Activated T-helper 17 cell treated with anti-CD3 and anti-CD28 coated beads, Interleukin-2, amount 50 U/mL, for 72 hours (primary cell): ENCODE data around the gene MKNK1. TPM values are rescaled to one million over a fixed set of nuclear protein-coding genes. Genes with fewer than 3 reads are reported as not detected.

Experiments used
- ATAC-seq: fragments of 150-1000 bp; cut with Tn5 transposase; replicated peaks from 2 replicates; pipeline ENCODE4 v1.10.0; 2021; ENCODE audit warnings: mild to moderate bottlenecking, moderate library complexity
- H3K27ac Mint-ChIP-seq: one replicate; pipeline ENCODE4 v1.8.0; 2022; ENCODE audit warnings: mixed read lengths
- H3K27me3 Mint-ChIP-seq: one replicate; pipeline ENCODE4 v1.8.0; 2022; ENCODE audit warnings: mixed read lengths
- H3K36me3 Mint-ChIP-seq: one replicate; pipeline ENCODE4 v1.8.0; 2022; ENCODE audit warnings: low read depth, mild to moderate bottlenecking, mixed read lengths
- H3K4me1 Mint-ChIP-seq: one replicate; pipeline ENCODE4 v1.8.0; 2022; ENCODE audit warnings: mixed read lengths
- H3K4me3 Mint-ChIP-seq: one replicate; pipeline ENCODE4 v1.8.0; 2022; ENCODE audit warnings: mild to moderate bottlenecking, mixed read lengths
- H3K9me3 Mint-ChIP-seq: one replicate; pipeline ENCODE4 v1.8.0; 2022; ENCODE audit warnings: mixed read lengths
- total RNA-seq, 2 donors: library from RNA; stranded (reverse); gene quantifications; one replicate each; pipeline ENCODE4 v1.2.3, GENCODE V29; 2022

The MKNK1 gene
- total RNA-seq, 2 donors from 2014 or later: 59.2 to 83.7 TPM

- H3K4me3 Mint-ChIP-seq: peak overlapping the region; percentile 93
- no peaks in the 10 kb centered on the region for H3K9me3 Mint-ChIP-seq
- H3K4me1 Mint-ChIP-seq: peaks cover 17% of the 10 kb centered on the region
- H3K27me3 Mint-ChIP-seq: no peaks in the 10 kb centered on the region
- H3K36me3 Mint-ChIP-seq: peaks cover 29% of the 10 kb centered on the region
- peak overlapping the region; percentile 92 for H3K27ac Mint-ChIP-seq
- ATAC-seq: no peak
These were observed 10.5 kb upstream of the MKNK1 start for GRCh38 chr1:46614604-46614984.

- Mint-ChIP-seq H3K4me1 (peaks cover 17% of the 10 kb centered on the region), H3K27me3 (no peaks in the 10 kb centered on the region), H3K36me3 (peaks cover 36% of the 10 kb centered on the region), H3K9me3 (no peaks in the 10 kb centered on the region), H3K27ac (peak overlapping the region; percentile 92), H3K4me3 (peak overlapping the region; percentile 93)
- ATAC-seq: peak; percentile 49
These were observed 9.9 kb upstream of the MKNK1 start for GRCh38 chr1:46613661-46614603.

GRCh38 chr1:46612937-46613660 lies 9.0 kb upstream of the MKNK1 start:
- Mint-ChIP-seq H3K9me3 (no peaks in the 10 kb centered on the region), H3K36me3 (peaks cover 44% of the 10 kb centered on the region), H3K27me3 (no peaks in the 10 kb centered on the region), H3K27ac (peak overlapping the region; percentile 33), H3K4me1 (peaks cover 17% of the 10 kb centered on the region), H3K4me3 (peak overlapping the region; percentile 93)
- ATAC-seq: no peak

- ATAC-seq: no peak
These were observed 7.7 kb upstream of the MKNK1 start for GRCh38 chr1:46611691-46612221.

GRCh38 chr1:46607345-46608130 lies 3.5 kb upstream of the MKNK1 start:
- no peak for ATAC-seq
- Mint-ChIP-seq H3K4me1 (peaks cover 21% of the 10 kb centered on the region), H3K36me3 (peaks cover 46% of the 10 kb centered on the region), H3K9me3 (no peaks in the 10 kb centered on the region), H3K27me3 (no peaks in the 10 kb centered on the region), H3K27ac (no peak overlapping the region), H3K4me3 (no peak overlapping the region)

More at GRCh38 chr1:46611691-46612221, 7.7 kb upstream of the MKNK1 start:
- Mint-ChIP-seq H3K27ac (peak overlapping the region; percentile 78), H3K27me3 (no peaks in the 10 kb centered on the region), H3K9me3 (no peaks in the 10 kb centered on the region), H3K36me3 (peaks cover 52% of the 10 kb centered on the region), H3K4me1 (peaks cover 17% of the 10 kb centered on the region), H3K4me3 (no peak overlapping the region)

GRCh38 chr1:46606255-46606965 lies 2.3 kb upstream of the MKNK1 start:
- Mint-ChIP-seq H3K36me3 (peaks cover 41% of the 10 kb centered on the region), H3K27ac (peak overlapping the region; percentile 7)

GRCh38 chr1:46605232-46605631 lies 1.2 kb upstream of the MKNK1 start:
- peak overlapping the region; percentile 89 for H3K4me3 Mint-ChIP-seq
- no peaks in the 10 kb centered on the region for H3K27me3 Mint-ChIP-seq
- H3K36me3 Mint-ChIP-seq: peaks cover 33% of the 10 kb centered on the region
- peak overlapping the region; percentile 71 for H3K27ac Mint-ChIP-seq
- peaks cover 29% of the 10 kb centered on the region for H3K4me1 Mint-ChIP-seq
- H3K9me3 Mint-ChIP-seq: no peaks in the 10 kb centered on the region
- no peak for ATAC-seq

More at GRCh38 chr1:46606255-46606965, 2.3 kb upstream of the MKNK1 start:
- Mint-ChIP-seq H3K27me3 (no peaks in the 10 kb centered on the region), H3K9me3 (no peaks in the 10 kb centered on the region), H3K4me1 (peaks cover 24% of the 10 kb centered on the region), H3K4me3 (peak overlapping the region; percentile 89)
- no peak for ATAC-seq

GRCh38 chr1:46603481-46603857 lies 599 bp downstream of the MKNK1 start:
- H3K36me3 Mint-ChIP-seq: peaks cover 17% of the 10 kb centered on the region
- H3K27me3 Mint-ChIP-seq: no peaks in the 10 kb centered on the region
- no peaks in the 10 kb centered on the region for H3K9me3 Mint-ChIP-seq
- H3K4me1 Mint-ChIP-seq: peaks cover 38% of the 10 kb centered on the region
- H3K27ac Mint-ChIP-seq: peak overlapping the region; percentile 71
- H3K4me3 Mint-ChIP-seq: peak overlapping the region; percentile 89
- ATAC-seq: no peak

GRCh38 chr1:46601257-46602007 lies 2.6 kb downstream of the MKNK1 start:
- no peak for ATAC-seq
- peak overlapping the region; percentile 3 for H3K27ac Mint-ChIP-seq
- H3K27me3 Mint-ChIP-seq: no peaks in the 10 kb centered on the region

GRCh38 chr1:46599059-46599970 lies 4.8 kb downstream of the MKNK1 start:
- Mint-ChIP-seq H3K36me3 (peaks cover 20% of the 10 kb centered on the region), H3K27ac (peak overlapping the region; percentile 48), H3K27me3 (no peaks in the 10 kb centered on the region), H3K4me3 (peak overlapping the region; percentile 5), H3K9me3 (no peaks in the 10 kb centered on the region), H3K4me1 (peaks cover 53% of the 10 kb centered on the region)
- no peak for ATAC-seq

More at GRCh38 chr1:46601257-46602007, 2.6 kb downstream of the MKNK1 start:
- H3K9me3 Mint-ChIP-seq: no peaks in the 10 kb centered on the region
- peaks cover 46% of the 10 kb centered on the region for H3K4me1 Mint-ChIP-seq
- peak overlapping the region; percentile 20 for H3K4me3 Mint-ChIP-seq
- H3K36me3 Mint-ChIP-seq: peaks cover 19% of the 10 kb centered on the region

- Mint-ChIP-seq H3K9me3 (no peaks in the 10 kb centered on the region), H3K36me3 (peaks cover 44% of the 10 kb centered on the region), H3K4me3 (no peak overlapping the region), H3K27ac (peak overlapping the region; percentile 36), H3K4me1 (peaks cover 60% of the 10 kb centered on the region), H3K27me3 (no peaks in the 10 kb centered on the region)
- ATAC-seq: no peak
These were observed 7.2 kb downstream of the MKNK1 start for GRCh38 chr1:46596846-46597245.

GRCh38 chr1:46596036-46596435 lies 8.0 kb downstream of the MKNK1 start:
- no peak for ATAC-seq
- no peaks in the 10 kb centered on the region for H3K27me3 Mint-ChIP-seq
- H3K36me3 Mint-ChIP-seq: peaks cover 53% of the 10 kb centered on the region
- no peaks in the 10 kb centered on the region for H3K9me3 Mint-ChIP-seq
- H3K4me1 Mint-ChIP-seq: peaks cover 54% of the 10 kb centered on the region
- H3K27ac Mint-ChIP-seq: peak overlapping the region; percentile 71
- H3K4me3 Mint-ChIP-seq: peak overlapping the region; percentile 50
